H1 (cell line): ENCODE data around the gene TEX28. TPM values are rescaled to one million over a fixed set of nuclear protein-coding genes. Genes with fewer than 3 reads are reported as not detected.

ENCODE experiments used
- EP300 ChIP-seq, 2 experiments: IDR thresholded peaks; 1 replicate in 1 of 2; 2 replicates in 1 of 2; pipeline ENCODE4 v1.6.1; 2011 to 2012; ENCODE audit warnings: low read depth in 2 of 2, low read length in 2 of 2, mild to moderate bottlenecking in 2 of 2, borderline replicate concordance in 1 of 2, inconsistent platforms in 1 of 2, moderate library complexity in 1 of 2
- GTF2F1 ChIP-seq: IDR thresholded peaks from 2 replicates; pipeline ENCODE4 v1.6.1; 2012; ENCODE audit warnings: low read depth, low read length, improper control_type of control experiment, borderline replicate concordance
- polyA plus RNA-seq, 7 experiments: library from polyadenylated mRNA; depleted of rRNA in 3 of 7; stranded (reverse) in 5 of 7; unstranded in 2 of 7; fragments of >200 nt in 5 of 7; fragments of 200-250 nt in 2 of 7; gene quantifications; 1 replicate in 5 of 7; 2 replicates in 1 of 7; 4 replicates in 1 of 7; pipeline versions ENCODE4 v1.2.1 to v1.2.3, GENCODE V29; 2011 to 2013; ENCODE audit warnings: missing spikeins in 2 of 7, mixed read lengths in 2 of 7
- total RNA-seq: library from RNA; stranded (reverse); fragmentation: NEBNext Ultra II Directional; extraction: Animal tissue kit (Norgen Biotek cat#: 25700); gene quantifications from 2 replicates; pipeline ENCODE4 v1.2.1, GENCODE V29; 2021

The TEX28 gene
- total and polyA plus RNA-seq, 2 of the 8 experiments (the other 6 are each of a cell fraction or from before 2014, with no cell fraction given), result not detected

GRCh38 chrX:154328646-154329045, 33.7 kb upstream of the TEX28 start (continued):
- TF ChIP-seq GTF2F1 (no peak), EP300 (IDR thresholded peaks at IDR 0.05; ENCODE audit: borderline replicate concordance in 1 of 2, low read depth in 2 of 2, low read length in 2 of 2) (no peak)
